C4-2B (cell line): ENCODE data around the gene LIN7C.

Experiments used
- ZFX ChIP-seq: fragments of 450-650 bp; IDR thresholded peaks from 2 replicates; pipeline ENCODE4 v1.6.1; 2017
- TF ChIP-seq, protein P1 (sequence below): fragments of 450-650 bp; conservative IDR thresholded peaks from 2 replicates; pipeline ENCODE4 v1.5.1; 2017; ENCODE audit warnings: mild to moderate bottlenecking

DNA sequence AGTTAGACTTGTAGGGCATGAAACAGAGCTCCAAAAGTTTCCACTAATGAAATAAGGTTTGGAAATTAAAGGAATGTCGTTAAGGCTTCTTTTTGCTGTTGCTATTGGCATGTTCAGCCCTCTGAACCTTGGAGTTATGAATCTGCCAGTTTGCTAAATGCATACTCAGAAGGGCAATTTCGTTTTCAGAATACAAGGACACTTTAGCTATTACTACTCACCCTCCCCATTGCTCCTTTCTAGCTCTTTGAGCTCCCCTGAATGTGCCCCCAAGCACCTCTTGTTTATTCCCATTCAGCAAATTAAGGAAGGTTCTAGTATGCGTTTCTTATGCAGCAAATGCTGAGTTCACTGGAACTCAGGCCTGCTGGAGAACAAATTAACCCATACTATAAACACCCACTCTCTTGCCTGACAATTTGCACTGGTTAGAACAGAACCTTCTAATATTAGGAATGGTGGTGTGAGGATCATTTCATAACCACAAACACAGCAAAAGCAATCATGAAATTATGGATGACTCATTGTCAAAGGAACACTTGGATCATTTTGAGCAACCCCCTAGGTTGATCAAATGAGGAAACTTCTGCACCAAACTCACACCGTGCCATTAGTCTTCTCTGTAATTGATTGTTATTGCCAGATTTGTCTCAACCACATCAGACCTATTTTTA is 26.2 kb upstream of the LIN7C start:
- TF ChIP-seq, protein P1, sequence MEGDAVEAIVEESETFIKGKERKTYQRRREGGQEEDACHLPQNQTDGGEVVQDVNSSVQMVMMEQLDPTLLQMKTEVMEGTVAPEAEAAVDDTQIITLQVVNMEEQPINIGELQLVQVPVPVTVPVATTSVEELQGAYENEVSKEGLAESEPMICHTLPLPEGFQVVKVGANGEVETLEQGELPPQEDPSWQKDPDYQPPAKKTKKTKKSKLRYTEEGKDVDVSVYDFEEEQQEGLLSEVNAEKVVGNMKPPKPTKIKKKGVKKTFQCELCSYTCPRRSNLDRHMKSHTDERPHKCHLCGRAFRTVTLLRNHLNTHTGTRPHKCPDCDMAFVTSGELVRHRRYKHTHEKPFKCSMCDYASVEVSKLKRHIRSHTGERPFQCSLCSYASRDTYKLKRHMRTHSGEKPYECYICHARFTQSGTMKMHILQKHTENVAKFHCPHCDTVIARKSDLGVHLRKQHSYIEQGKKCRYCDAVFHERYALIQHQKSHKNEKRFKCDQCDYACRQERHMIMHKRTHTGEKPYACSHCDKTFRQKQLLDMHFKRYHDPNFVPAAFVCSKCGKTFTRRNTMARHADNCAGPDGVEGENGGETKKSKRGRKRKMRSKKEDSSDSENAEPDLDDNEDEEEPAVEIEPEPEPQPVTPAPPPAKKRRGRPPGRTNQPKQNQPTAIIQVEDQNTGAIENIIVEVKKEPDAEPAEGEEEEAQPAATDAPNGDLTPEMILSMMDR, result no peak
- TF ChIP-seq ZFX, result no peak
